Esophagus (tissue), 2 donors: ENCODE data around the gene ST3GAL4. TPM values are rescaled to one million over a fixed set of nuclear protein-coding genes. Genes with fewer than 3 reads are reported as not detected.

ENCODE experiments used
- H3K27ac ChIP-seq, 2 donors: one replicate each; pipeline ENCODE4 v1.5.1; 2013; ENCODE audit warnings: low read depth in 2 of 2, mild to moderate bottlenecking in 2 of 2, inconsistent platforms in 1 of 2, low read length in 1 of 2, moderate library complexity in 1 of 2
- H3K27me3 ChIP-seq, 2 donors: one replicate each; pipeline ENCODE4 v1.6.1; 2013; ENCODE audit warnings: low read length in 2 of 2, control low read depth in 1 of 2, mild to moderate bottlenecking in 1 of 2; ENCODE audit not compliant: insufficient read depth in 2 of 2, control insufficient read depth in 1 of 2
- H3K36me3 ChIP-seq, 2 donors: one replicate each; pipeline ENCODE4 v1.6.1; 2013; ENCODE audit warnings: low read length in 1 of 2; ENCODE audit not compliant: control insufficient read depth in 2 of 2, insufficient read depth in 2 of 2
- H3K4me1 ChIP-seq, 2 donors: one replicate each; pipeline ENCODE4 v1.6.1; 2013; ENCODE audit warnings: low read length in 1 of 2; ENCODE audit not compliant: control insufficient read depth in 2 of 2, insufficient read depth in 2 of 2
- H3K4me3 ChIP-seq, 2 donors: one replicate each; pipeline ENCODE4 v1.5.1; 2013; ENCODE audit warnings: low read length in 2 of 2, mild to moderate bottlenecking in 2 of 2, low read depth in 1 of 2, moderate library complexity in 1 of 2
- H3K9me3 ChIP-seq, 2 donors: one replicate each; pipeline ENCODE4 v1.6.1; 2013; ENCODE audit warnings: mild to moderate bottlenecking in 2 of 2, low read depth in 1 of 2, low read length in 1 of 2, moderate library complexity in 1 of 2; ENCODE audit not compliant: control insufficient read depth in 2 of 2, insufficient read depth in 1 of 2
- WGBS, 2 donors: extraction: QIAGEN DNeasy Blood & Tissue Kit; methylation state at CpG; one replicate each; pipeline ENCODE4 v1.1.7; 2013; 5-methylcytosine and 5-hydroxymethylcytosine counted together
- polyA plus RNA-seq, 2 donors: library from polyadenylated mRNA; stranded (reverse); fragments of 200-250 nt; gene quantifications; one replicate each; pipeline ENCODE4 v1.2.3, GENCODE V29; 2013
- donor health status: healthy with polysubstance abuse.
- donor health status: Bipolar disorder and iron deficiency.

ST3GAL4 gene
- polyA plus RNA-seq, 2 donors, result 78.9 to 107 TPM

- Histone ChIP-seq H3K4me3 (no peak overlapping the region), H3K9me3 (no peaks in the 10 kb centered on the region), H3K36me3 (no peaks in the 10 kb centered on the region), H3K27me3 (no peaks in the 10 kb centered on the region), H3K27ac (no peak overlapping the region), H3K4me1 (peaks cover 0 to 3% of the 10 kb centered on the region in 2 donors)
- WGBS, 2 donors, result 43 to 57% methylated on average over 13 of the region's 13 CpGs
Observed at GRCh38 chr11:126443120-126443519, 87.6 kb downstream of the ST3GAL4 start.

- H3K36me3 ChIP-seq, result no peaks in the 10 kb centered on the region
- H3K4me3 ChIP-seq, result no peak overlapping the region
- H3K4me1 ChIP-seq, result peaks cover 0 to 3% of the 10 kb centered on the region in 2 donors
- 68 to 76% methylated on average over 7 of the region's 7 CpGs for WGBS, 2 donors
- no peak overlapping the region for H3K27ac ChIP-seq
- H3K9me3 ChIP-seq, result no peaks in the 10 kb centered on the region
- H3K27me3 ChIP-seq, result no peaks in the 10 kb centered on the region
Observed at GRCh38 chr11:126444072-126444471, 88.6 kb downstream of the ST3GAL4 start.

DNA sequence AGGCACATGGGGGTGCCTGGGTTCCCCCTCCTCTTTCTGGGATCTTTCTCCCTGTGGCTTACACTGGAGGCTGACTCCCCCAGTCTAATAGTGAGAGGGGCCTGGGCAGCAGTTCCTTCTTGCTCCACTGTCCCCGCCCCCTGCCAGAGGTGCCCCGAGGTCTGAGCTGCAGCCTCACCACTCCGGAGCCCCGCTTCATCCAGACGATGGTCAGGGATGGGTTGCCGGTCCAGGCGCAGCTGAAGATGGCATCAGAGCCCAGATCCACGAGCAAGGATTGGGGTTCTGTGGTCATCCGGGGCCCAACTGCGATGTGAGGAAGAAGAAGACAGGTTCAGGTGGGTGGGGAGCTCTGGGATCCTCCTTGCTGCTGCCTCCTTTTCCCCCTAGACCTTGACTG, 91.1 kb downstream of the ST3GAL4 start:
- Histone ChIP-seq H3K36me3 (no peaks in the 10 kb centered on the region), H3K4me3 (no peak overlapping the region), H3K27me3 (no peaks in the 10 kb centered on the region), H3K4me1 (peaks cover 0 to 6% of the 10 kb centered on the region in 2 donors), H3K27ac (no peak overlapping the region), H3K9me3 (peaks cover 0 to 11% of the 10 kb centered on the region in 2 donors)
- 79 to 82% methylated on average over 10 of the region's 10 CpGs for WGBS, 2 donors

- H3K4me1 ChIP-seq, result peaks cover 0 to 13% of the 10 kb centered on the region in 2 donors
- no peak overlapping the region for H3K27ac ChIP-seq
- no peaks in the 10 kb centered on the region for H3K27me3 ChIP-seq
- no peak overlapping the region for H3K4me3 ChIP-seq
- H3K36me3 ChIP-seq, result no peaks in the 10 kb centered on the region
- peaks cover 0 to 11% of the 10 kb centered on the region in 2 donors for H3K9me3 ChIP-seq
- WGBS, 2 donors, result 89 to 94% methylated on average over 7 of the region's 7 CpGs
Observed at GRCh38 chr11:126450198-126450597, 94.7 kb downstream of the ST3GAL4 start.

- Histone ChIP-seq H3K27ac (no peak overlapping the region), H3K36me3 (no peaks in the 10 kb centered on the region), H3K4me1 (peaks cover 0 to 13% of the 10 kb centered on the region in 2 donors), H3K27me3 (no peaks in the 10 kb centered on the region), H3K9me3 (peaks cover 0 to 11% of the 10 kb centered on the region in 2 donors), H3K4me3 (no peak overlapping the region)
- 94 to 95% methylated on average over 11 of the region's 11 CpGs for WGBS, 2 donors
Observed at GRCh38 chr11:126450806-126451205, 95.3 kb downstream of the ST3GAL4 start.

GRCh38 chr11:126451211-126451802, 95.8 kb downstream of the ST3GAL4 start:
- Histone ChIP-seq H3K27me3 (no peaks in the 10 kb centered on the region), H3K4me3 (no peak overlapping the region), H3K4me1 (peaks cover 2 to 13% of the 10 kb centered on the region in 2 donors), H3K27ac (no peak overlapping the region), H3K36me3 (no peaks in the 10 kb centered on the region), H3K9me3 (peaks cover 0 to 11% of the 10 kb centered on the region in 2 donors)
- 83 to 88% methylated on average over 15 of the region's 15 CpGs for WGBS, 2 donors

DNA sequence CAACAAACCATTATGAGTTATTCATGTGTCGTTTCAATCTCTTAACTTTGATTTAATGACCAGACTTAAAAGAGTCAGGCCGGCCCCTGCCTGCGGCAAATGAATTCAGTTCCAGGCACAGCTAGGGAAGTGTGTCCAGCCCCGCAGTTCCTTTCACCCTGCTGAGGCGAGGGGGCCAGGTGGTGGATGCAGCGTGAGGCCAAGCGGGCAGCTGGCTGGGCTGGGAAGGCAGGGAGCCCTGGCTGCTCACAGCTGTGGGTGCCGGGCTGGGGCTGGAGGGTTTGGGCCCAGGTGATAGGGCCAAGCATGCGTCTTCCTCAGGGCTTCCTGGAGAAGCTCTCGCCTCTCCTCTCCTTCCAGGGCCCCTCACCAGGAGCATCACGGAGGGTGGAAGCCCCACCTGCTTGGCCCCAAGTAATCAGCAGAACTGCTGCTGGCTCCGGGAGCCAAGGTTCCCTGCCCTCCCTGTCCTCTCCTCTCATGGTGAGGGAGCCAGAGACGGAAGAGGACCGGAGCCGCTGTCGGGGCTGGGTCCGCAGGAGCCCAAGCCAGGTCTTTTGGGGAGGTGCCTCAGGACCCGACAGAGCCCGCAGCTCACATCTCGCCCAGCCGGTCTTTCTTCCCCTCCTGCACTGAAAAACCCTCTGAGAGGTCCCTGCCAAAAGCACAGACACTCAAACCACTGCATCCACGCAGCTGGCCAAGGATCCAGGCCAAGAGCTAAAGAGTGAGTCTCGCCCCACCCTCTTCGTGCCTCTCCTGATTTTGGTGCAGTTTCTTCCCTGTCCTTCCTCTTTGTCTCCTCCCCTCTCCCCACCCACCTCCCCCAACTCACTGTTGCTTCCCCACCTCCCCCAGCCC, 97.0 kb downstream of the ST3GAL4 start:
- no peak overlapping the region for H3K4me3 ChIP-seq
- peaks cover 0 to 11% of the 10 kb centered on the region in 2 donors for H3K9me3 ChIP-seq
- no peak overlapping the region for H3K27ac ChIP-seq
- no peaks in the 10 kb centered on the region for H3K36me3 ChIP-seq
- H3K4me1 ChIP-seq, result peaks cover 2 to 15% of the 10 kb centered on the region in 2 donors
- 30 to 38% methylated on average over 24 of the region's 24 CpGs for WGBS, 2 donors
- no peaks in the 10 kb centered on the region for H3K27me3 ChIP-seq

- no peaks in the 10 kb centered on the region for H3K27me3 ChIP-seq
- 89 to 91% methylated on average over 15 of the region's 15 CpGs for WGBS, 2 donors
- no peaks in the 10 kb centered on the region for H3K36me3 ChIP-seq
- H3K27ac ChIP-seq, result no peak overlapping the region
- peaks cover 0 to 3% of the 10 kb centered on the region in 2 donors for H3K9me3 ChIP-seq
- H3K4me1 ChIP-seq, result peaks cover 2 to 9% of the 10 kb centered on the region in 2 donors
- no peak overlapping the region for H3K4me3 ChIP-seq
Observed at GRCh38 chr11:126456089-126456488, 100.6 kb downstream of the ST3GAL4 start.

DNA sequence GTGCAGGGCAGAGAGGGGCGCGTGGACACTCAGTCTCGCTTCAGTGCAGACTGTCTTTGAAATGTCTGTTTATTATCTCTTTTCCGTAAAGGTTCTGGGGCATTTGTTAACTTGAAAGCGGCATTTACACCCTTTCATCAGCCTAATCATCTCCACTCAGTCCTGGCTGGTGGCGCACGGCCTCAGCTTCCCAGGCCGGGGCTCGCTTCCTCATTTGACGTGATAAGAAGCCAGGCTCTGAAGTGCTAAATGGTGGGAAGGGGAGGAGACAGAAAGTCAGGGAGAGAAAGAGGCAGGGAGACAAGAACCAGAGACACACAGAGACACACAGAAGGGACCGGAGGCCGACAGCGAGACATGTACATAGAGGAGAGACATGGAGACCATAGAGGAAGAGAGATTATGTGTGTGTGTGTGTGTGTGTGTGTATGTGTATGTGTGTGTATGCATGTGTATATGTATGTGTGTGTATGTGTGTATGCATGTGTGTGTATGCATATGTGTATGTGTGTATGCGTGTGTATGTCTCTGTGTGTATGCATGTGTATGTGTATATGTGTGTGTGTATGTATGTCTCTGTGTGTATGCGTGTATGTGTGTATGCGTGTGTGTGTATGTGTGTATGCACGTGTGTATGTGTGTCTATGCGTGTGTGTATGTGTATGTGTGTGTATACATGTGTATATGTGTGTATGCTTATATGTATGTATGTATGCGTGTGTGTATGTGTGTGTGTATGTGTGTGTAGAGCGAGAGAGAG, 101.5 kb downstream of the ST3GAL4 start:
- Histone ChIP-seq H3K4me3 (no peak overlapping the region), H3K9me3 (no peaks in the 10 kb centered on the region), H3K4me1 (peaks cover 2 to 9% of the 10 kb centered on the region in 2 donors), H3K36me3 (no peaks in the 10 kb centered on the region), H3K27ac (no peak overlapping the region), H3K27me3 (no peaks in the 10 kb centered on the region)
- 82 to 89% methylated on average over 20 of the region's 20 CpGs for WGBS, 2 donors
